GM21576 (cell line): Measurements from ENCODE around the gene OXCT1.
A peak's percentile ranks its signal among the peaks of the same experiment; 100 is the strongest.
"Not testable (repeated sequence)": the region's sequence is repeated elsewhere in the genome, so short reads cannot be mapped to it uniquely, and the experiment has no call there.

Experiments used
- ATAC-seq: cut with Tn5 transposase; IDR thresholded peaks from one replicate; pipeline ENCODE4 v1.9.1; 2021; ENCODE audit warnings: mild to moderate bottlenecking, moderate library complexity; ENCODE audit not compliant: unreplicated experiment

The OXCT1 gene

DNA sequence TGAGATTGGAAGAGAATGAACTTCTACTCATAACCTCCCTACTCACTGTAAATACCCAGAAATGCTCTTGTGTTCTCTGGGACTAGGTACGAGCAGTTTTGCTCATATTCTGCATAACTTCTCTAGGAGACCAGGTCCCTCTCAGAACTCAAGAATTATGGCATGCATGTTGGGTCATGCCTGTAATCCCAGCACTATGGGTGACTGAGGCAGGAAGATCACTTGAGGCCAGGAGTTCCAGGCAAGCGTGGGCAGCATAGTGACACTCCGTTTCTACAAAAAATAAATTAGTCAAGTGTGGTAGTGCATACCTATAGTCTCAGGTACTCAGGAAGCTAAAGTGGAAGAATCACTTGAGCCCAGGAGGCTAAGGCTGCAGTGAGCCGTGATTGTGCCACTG is 141.9 kb downstream of the OXCT1 start:
- ATAC-seq, result no peak

- ATAC-seq, result no peak
Measured at GRCh38 chr5:41722359-41722950, 147.8 kb downstream of the OXCT1 start.

GRCh38 chr5:41721516-41721915 is 148.7 kb downstream of the OXCT1 start:
- no peak for ATAC-seq

DNA sequence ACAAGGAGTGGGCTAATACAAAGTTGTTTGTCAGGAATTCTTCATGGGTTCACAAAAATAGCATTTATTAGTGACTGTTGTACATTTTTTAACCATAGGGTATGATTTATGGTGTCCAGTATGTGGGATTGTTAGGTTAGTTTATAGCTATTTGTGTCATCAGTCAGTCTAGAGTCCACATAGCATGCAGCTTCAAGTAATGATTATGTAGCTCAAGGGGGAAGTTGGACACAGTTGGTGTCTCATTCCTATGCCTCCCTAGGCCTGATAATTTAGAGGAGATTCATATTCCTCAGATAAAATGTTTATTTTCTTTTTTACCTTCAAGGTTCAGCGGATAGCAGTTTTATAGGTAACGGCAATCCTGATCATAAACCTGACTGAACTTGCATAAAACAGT is 153.8 kb downstream of the OXCT1 start:
- ATAC-seq, result no peak

DNA sequence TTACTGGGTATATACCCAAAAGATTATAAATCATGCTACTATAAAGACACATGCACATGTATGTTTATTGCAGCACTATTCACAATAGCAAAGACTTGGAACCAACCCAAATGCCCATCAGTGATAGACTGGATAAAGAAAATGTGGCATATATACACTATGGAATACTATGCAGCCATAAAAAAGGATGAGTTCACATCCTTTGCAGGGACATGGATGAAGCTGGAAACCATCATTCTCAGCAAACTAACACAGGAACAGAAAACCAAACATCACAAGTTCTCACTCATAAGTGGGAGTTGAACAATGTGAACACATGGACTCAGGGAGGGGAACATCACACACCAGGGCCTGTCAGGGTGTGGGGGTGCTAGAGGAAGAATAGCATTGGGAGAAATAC is 155.8 kb downstream of the OXCT1 start:
- ATAC-seq, result not testable (repeated sequence)

- ATAC-seq, result no peak
Measured at GRCh38 chr5:41708604-41708940, 161.7 kb downstream of the OXCT1 start.

- peak; percentile 60 for ATAC-seq
Measured at GRCh38 chr5:41707853-41708603, 162.2 kb downstream of the OXCT1 start.

- peak; percentile 75 for ATAC-seq
Measured at GRCh38 chr5:41695920-41696582, 174.2 kb downstream of the OXCT1 start.

DNA sequence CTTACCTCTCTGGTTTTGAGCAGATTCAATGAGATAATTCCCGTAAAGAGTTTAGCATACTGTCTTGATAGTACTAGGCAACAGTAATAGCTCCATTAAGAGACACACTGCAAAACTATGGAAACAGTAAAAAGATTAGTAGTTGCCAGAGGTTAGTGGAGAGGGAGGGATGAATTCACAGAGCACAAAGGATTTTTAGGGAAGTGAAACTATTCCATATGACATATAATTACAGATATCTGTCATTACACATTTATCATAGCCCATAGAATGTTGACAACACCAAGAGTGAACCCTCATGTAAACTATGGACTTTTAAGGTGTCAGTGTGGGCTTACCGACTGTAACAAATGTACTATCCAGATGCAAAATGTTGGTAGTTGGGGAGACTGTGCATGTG is 183.5 kb downstream of the OXCT1 start:
- ATAC-seq, result no peak

GRCh38 chr5:41686191-41686590 is 184.0 kb downstream of the OXCT1 start:
- no peak for ATAC-seq

DNA sequence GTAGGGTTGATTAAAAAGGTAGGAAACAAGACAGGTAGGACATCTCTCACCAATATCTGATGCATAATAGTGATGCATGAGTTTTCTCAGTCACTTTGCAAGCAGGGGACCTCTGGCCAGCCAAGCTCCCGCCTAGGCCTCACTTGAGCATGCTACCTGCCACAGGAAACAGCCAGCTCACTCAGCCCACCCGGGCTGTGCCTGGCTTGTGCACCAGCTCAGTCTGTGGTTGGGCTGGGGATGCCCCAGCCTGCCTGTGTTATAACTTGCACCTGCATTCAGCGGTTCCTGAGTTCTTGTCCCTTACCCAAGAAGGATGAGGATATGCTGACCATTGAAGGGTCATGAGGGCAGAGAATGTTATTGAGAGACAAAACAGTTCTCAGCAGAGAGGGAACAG is 187.0 kb downstream of the OXCT1 start:
- ATAC-seq, result peak; percentile 56

GRCh38 chr5:41682641-41683040 is 187.6 kb downstream of the OXCT1 start:
- ATAC-seq, result no peak

- no peak for ATAC-seq
Measured at GRCh38 chr5:41681840-41682239, 188.4 kb downstream of the OXCT1 start.
